Fibroblast of mammary gland (primary cell): ENCODE data around the gene TTC28.
A peak's percentile ranks its signal among the peaks of the same experiment; 100 is the strongest.

Experiments
- DNase-seq: peaks from one replicate; pipeline ENCODE4 v3.0.0-alpha.2; 2010; ENCODE audit warnings: low read depth
- H3K4me3 ChIP-seq: 2 replicates; pipeline ENCODE4 v1.5.1; 2011; ENCODE audit warnings: low read depth, mild to moderate bottlenecking, low read length, moderate library complexity; ENCODE audit not compliant: control insufficient read depth
- TF ChIP-seq, protein P1 (sequence below): conservative IDR thresholded peaks from 2 replicates; pipeline ENCODE4 v1.5.1; 2011; ENCODE audit warnings: low read depth, low read length, inconsistent platforms; ENCODE audit not compliant: control insufficient read depth, insufficient read depth

Gene TTC28

GRCh38 chr22:28441720-28442263 lies 237.8 kb downstream of the TTC28 start:
- DNase-seq: peak; percentile 14
- H3K4me3 ChIP-seq: peak overlapping the region; percentile 61
- TF ChIP-seq, protein P1, sequence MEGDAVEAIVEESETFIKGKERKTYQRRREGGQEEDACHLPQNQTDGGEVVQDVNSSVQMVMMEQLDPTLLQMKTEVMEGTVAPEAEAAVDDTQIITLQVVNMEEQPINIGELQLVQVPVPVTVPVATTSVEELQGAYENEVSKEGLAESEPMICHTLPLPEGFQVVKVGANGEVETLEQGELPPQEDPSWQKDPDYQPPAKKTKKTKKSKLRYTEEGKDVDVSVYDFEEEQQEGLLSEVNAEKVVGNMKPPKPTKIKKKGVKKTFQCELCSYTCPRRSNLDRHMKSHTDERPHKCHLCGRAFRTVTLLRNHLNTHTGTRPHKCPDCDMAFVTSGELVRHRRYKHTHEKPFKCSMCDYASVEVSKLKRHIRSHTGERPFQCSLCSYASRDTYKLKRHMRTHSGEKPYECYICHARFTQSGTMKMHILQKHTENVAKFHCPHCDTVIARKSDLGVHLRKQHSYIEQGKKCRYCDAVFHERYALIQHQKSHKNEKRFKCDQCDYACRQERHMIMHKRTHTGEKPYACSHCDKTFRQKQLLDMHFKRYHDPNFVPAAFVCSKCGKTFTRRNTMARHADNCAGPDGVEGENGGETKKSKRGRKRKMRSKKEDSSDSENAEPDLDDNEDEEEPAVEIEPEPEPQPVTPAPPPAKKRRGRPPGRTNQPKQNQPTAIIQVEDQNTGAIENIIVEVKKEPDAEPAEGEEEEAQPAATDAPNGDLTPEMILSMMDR: no peak

DNA sequence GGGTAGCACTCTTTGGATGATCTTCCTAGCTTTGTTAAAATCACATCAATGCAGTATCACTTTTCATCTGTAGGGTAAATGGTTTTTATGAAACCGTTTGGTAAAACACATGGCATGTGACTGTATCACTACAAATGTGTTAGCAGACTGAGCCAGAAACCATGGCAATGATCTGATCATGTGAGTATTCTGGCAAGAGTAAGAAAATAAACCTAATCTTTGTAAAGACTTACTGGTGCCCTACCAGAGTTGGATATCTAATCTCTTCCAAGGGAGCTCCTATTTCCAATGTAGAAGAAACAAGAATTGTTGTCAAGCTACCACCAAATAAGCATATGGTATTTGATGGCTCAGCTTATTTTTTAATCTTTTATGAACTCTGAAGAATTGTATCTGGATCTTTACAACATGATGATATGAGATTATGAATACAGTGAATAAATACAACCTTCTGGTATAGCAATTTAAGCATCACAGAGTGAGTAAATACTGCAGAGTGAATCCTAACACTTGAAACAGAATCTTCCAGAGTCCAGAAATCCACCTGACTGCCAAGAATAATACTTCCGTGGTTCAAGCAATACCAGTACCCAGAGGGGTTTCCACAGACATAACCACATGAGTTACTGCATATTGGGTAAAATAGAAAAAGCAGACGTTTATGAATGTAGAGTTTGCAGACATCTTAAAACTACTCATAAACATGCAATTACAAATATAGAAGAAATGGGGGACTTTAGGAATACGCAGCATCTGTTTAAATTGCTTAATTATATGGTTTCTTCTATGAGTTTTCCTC lies 238.8 kb downstream of the TTC28 start:
- no peak overlapping the region for H3K4me3 ChIP-seq
- TF ChIP-seq, protein P1: peak; percentile 8
- peak; percentile 74 for DNase-seq

DNA sequence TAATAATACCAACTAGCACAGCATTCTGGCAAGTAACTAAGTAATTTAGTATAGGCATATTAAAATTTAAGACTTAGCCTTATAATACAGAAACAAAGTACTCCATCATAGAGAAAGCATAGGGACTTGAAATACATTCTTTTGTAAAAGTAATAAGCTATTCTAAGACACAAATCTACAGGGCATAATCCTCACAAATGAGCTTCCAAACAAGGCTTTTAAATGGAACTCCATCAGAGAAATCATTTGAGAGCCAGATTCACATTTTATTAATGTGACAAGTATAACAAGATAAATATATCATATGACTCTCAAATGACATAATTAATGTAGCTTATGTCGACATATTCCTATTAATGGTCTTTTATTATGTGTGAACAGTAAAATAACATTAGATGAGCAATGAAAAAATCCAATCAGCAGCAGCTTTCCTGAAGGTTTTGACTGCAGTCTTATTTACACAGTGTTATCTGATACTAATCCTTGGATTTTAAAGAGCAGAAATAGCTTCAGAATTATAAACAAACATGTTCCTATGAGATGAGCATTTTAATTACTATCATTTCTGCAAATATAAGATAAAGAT lies 241.4 kb downstream of the TTC28 start:
- H3K4me3 ChIP-seq: no peak overlapping the region
- no peak for DNase-seq
- TF ChIP-seq, protein P1: no peak

DNA sequence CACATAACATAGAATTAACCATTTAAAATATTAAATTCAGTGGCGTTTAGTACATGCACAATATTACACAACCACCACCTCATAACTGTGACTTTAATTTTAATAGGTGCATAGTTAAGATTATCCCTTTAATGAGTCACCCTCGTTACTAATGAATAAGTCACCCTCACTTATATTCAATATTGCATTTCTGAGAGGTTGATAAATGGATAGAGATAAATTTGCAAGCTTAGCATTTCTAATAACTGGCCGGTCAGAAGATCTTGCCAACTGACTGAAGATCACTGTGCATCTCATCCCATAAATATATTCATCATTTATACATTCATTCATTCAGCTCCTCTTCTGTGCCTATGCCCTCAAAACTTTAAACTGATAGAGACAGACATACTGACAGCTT lies 243.7 kb downstream of the TTC28 start:
- TF ChIP-seq, protein P1: no peak
- H3K4me3 ChIP-seq: no peak overlapping the region
- no peak for DNase-seq

GRCh38 chr22:28435140-28435768 lies 244.4 kb downstream of the TTC28 start:
- no peak for DNase-seq
- TF ChIP-seq, protein P1: no peak

GRCh38 chr22:28430466-28431025 lies 249.1 kb downstream of the TTC28 start:
- DNase-seq: no peak
- H3K4me3 ChIP-seq: no peak overlapping the region

More at GRCh38 chr22:28435140-28435768, 244.4 kb downstream of the TTC28 start:
- H3K4me3 ChIP-seq: no peak overlapping the region

More at GRCh38 chr22:28430466-28431025, 249.1 kb downstream of the TTC28 start:
- TF ChIP-seq, protein P1: no peak
